Right forelimb (tissue), 1 donor: Measurements from ENCODE around the gene GVQW3.
A peak's percentile ranks its signal among the peaks of the same experiment; 100 is the strongest.
"Not testable (repeated sequence)": the region's sequence is repeated elsewhere in the genome, so short reads cannot be mapped to it uniquely, and the experiment has no call there.

Source experiments
- DNase-seq: peaks from one replicate; pipeline ENCODE4 v3.0.0-alpha.2; 2018

Gene GVQW3

GRCh38 chr11:76391021-76391420, 9.9 kb downstream of the GVQW3 start:
- DNase-seq = no peak

- DNase-seq = no peak
Observed at GRCh38 chr11:76391811-76392475, 10.8 kb downstream of the GVQW3 start.

GRCh38 chr11:76392870-76393269, 11.7 kb downstream of the GVQW3 start:
- no peak for DNase-seq

- DNase-seq = no peak
Observed at GRCh38 chr11:76394411-76394810, 13.3 kb downstream of the GVQW3 start.

GRCh38 chr11:76395296-76395695, 14.2 kb downstream of the GVQW3 start:
- DNase-seq = no peak

DNA sequence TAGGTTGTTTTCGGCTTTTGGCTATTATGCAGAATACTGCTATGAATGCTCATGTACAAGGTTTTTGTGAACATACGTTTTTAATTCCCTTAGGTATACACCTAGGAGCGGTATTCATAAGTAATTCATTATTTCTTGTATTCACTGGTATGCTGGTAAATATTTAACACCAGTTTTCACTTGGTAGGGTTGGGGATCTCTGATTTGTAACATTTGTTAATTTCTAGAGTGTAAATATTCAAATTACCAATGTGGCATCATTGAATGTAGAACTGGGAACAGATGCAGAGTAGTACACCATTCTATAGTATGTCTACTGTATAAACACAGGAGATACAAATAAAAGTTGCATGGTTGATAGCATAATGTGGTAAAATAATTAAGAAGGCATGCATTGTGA, 16.3 kb downstream of the GVQW3 start:
- no peak for DNase-seq

DNA sequence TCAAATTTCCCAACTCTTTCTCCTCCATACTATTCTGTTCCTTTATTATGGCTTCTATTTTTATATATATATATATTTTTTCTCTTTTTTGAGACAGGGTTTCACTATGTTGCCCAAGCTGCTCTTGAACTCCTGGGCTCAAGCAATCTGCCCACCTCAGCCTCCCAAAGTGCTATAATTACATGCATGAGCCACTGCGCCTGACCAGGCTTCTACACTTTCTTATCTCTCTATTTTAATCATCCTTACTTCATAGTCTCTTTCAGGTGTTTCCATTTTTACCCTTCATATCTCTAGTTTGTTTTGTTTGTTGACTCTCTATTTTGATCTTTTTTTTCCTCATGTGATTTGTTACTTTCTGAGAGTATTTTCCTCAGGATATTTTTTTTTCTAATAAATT, 19.8 kb downstream of the GVQW3 start:
- DNase-seq = no peak

DNA sequence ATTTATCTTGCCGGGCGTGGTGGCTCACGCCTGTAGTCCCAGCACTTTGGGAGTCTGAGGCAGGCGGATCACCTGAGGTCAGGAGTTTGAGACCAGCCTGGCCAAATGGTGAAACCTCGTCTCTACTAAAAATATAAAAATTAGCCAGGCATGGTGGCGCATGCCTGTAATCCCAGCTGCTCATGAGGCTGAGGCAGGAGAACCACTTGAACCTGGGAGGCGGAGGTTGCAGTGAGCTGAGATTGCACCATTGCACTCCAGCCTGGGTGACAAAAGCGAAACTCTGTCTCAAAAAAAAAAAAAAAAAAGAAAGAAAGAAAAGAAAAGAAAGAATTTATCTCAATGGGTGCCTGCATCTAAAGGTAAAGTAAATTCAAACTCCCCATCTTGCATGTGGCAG, 20.4 kb downstream of the GVQW3 start:
- DNase-seq = not testable (repeated sequence)

GRCh38 chr11:76406359-76406758, 25.2 kb downstream of the GVQW3 start:
- no peak for DNase-seq

DNA sequence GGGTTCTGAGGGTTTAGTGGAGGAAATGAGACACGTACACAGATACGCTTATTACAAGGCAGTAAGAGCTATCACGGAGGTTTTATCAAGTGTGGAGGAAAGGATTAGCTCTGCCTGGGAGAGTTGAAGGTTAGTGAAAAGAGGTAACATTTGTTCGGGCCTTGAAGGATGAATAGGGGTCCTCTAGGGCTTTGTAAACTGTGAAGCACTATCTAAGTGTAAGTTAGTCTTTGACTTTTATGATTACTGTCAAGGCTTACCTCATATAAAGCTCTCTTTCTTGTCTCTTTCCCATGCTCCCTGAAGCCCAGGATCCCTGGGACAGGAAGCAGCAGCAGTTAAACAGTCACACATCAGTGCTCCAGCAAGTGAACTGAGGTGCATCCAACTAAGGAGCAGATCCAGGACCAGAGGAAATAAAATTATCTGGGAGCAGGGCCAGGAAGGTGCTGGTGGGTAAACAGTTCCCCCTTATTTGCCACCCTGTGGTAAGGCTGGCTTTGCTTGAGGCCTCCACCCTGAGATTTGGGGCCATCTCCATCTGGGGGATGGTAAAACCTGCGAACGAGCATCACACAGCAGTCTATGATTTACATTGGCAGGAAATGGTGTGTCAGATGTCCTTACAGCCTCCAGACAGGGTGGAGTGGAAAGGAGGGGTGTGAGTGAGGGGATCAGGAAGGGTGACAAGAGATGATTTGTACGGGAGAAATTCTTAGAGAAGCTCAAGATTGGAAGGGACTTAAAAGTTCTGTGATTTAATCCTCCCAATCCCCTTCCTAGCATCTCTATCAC, 27.2 kb downstream of the GVQW3 start:
- no peak for DNase-seq

GRCh38 chr11:76410851-76411357, 29.8 kb downstream of the GVQW3 start:
- peak; percentile 54 for DNase-seq

DNA sequence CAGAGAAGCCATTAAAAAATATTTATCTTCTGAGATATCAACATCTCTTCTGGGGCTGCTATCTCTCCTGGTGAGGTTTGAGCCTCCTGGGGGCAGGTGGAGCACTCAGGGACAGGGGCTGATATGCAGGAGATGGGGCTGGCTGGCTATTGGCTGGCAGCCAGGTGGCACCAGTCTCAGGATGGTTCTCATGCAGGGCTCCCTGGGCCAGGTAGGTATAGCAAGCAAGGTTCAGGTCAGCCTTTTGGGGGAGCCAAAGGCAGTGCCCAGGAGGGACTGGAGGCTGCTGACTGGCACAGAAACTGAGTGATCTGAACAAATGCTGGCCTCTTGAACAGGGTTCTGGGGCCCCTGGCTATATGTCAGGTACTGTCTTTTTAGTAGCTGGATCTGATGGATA, 34.0 kb downstream of the GVQW3 start:
- DNase-seq = no peak

DNA sequence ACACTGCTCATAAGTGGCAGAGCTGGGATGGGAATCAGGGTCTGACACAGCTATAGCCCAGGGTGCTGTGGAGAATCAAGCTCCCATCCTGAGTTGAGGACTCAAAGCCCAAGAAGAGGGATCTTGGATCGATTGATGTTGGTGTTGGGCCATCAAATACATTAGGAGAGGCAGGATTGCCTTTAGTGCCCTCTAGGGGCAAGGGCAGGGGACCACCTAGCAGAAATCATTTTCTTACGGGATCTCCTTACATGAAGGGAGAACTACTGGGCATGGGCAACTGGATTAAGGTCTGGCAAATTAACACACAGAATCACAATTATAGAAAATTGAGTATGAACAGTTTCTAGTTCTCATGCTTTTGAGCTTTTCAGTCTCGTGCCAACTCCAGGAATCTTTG, 38.8 kb downstream of the GVQW3 start:
- no peak for DNase-seq

DNA sequence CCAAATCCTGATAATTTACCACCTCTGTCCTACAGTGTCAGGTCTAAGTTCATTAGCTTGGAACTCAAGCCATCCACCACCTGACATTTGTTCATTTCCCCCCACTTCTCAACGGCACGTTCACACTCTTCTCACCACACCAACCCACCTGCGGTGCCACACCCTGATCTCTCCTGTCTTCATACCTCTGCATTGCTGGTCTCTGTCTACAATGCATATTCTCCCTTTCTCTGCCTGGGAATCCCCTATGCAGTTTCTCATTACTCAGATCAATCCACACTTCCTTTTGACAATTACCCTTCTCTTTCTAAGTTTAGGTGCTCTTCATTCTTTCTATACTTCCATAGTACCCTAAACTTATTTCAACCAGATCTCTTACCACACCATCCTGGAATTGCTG, 43.3 kb downstream of the GVQW3 start:
- no peak for DNase-seq

GRCh38 chr11:76424891-76425290, 43.8 kb downstream of the GVQW3 start:
- no peak for DNase-seq

DNA sequence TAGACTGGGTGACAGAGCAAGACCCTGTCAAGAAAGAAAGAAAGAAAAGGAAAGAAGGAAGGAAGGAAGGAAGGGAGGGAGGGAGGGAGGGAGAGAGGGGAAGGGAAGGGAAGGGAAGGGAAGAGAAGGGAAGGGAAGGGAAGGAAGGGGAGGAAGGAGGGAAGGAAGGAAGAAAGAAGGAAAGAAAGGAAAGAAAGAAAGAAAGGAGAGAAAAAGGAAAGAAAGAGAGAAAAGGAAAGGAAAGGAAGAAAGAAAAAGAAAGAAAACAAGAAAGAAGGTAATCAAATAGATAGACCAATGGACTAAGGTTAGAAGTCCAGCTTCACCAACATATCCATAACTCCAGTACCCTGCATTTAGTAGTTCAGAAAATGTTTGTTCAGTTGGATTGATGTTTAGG, 45.5 kb downstream of the GVQW3 start:
- no peak for DNase-seq

- no peak for DNase-seq
Observed at GRCh38 chr11:76436020-76436419, 54.9 kb downstream of the GVQW3 start.

- no peak for DNase-seq
Observed at GRCh38 chr11:76443268-76443980, 62.3 kb downstream of the GVQW3 start.

GRCh38 chr11:76444065-76444383, 62.9 kb downstream of the GVQW3 start:
- no peak for DNase-seq

GRCh38 chr11:76444384-76445120, 63.4 kb downstream of the GVQW3 start, which contains the start of gene EMSY:
EMSY (plus strand) TSS chr11:76445018; CDS start chr11:76446939, 1,921 bp downstream.
- peak; percentile 94 for DNase-seq

- DNase-seq = peak; percentile 82
Observed at GRCh38 chr11:76445121-76446084, 64.3 kb downstream of the GVQW3 start.

DNA sequence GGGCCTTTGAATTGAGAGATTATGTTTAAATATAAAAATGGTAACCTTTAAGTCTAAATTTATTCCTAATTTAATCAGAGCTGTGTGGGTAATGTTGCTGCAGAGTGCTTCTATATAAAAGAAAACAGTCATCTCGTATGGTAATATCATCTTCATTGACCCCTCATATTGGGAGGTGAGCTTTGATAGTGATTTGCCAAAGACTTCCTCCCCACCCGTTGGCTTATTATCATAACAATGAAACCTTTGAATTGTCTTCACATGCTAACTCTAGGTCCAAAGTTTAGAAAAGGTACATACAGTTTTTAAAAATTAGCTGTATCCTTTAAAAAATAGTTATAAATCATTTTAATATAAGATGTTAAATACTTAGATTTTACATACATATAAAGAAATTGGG, 67.4 kb downstream of the GVQW3 start:
- DNase-seq = no peak
